ENCODE measurements around the gene ASF1B. TPM values are rescaled to one million over a fixed set of nuclear protein-coding genes. Genes with fewer than 3 reads are reported as not detected.

The ASF1B gene
- total RNA-seq, 1 experiment from 2014 or later: 63.3 TPM

Other genes with a start within 250 kb of the ASF1B start
- 5.1 and 8.4 TPM in 2 replicates for gene BRME1, start 230.5 kb downstream of the ASF1B start, total RNA-seq (2014; rRNA removed; shearing (Covaris generic); ENCODE audit: low replicate concordance)
- 26.2 and 27.3 TPM in 2 replicates for gene CC2D1A, start 230.4 kb downstream of the ASF1B start, total RNA-seq (2014; rRNA removed; shearing (Covaris generic); ENCODE audit: low replicate concordance)
- not detected in 2 replicates for gene PODNL1, start 198.2 kb downstream of the ASF1B start, total RNA-seq (2014; rRNA removed; shearing (Covaris generic); ENCODE audit: low replicate concordance)
- gene DCAF15, start 184.1 kb downstream of the ASF1B start, total RNA-seq (2014; rRNA removed; shearing (Covaris generic); ENCODE audit: low replicate concordance): 13.8 and 22.9 TPM in 2 replicates
- 0.86 and 3.3 TPM in 2 replicates for gene RFX1, start 130.3 kb downstream of the ASF1B start, total RNA-seq (2014; rRNA removed; shearing (Covaris generic); ENCODE audit: low replicate concordance)
- not detected in 2 replicates for gene RLN3, start 108.4 kb downstream of the ASF1B start, total RNA-seq (2014; rRNA removed; shearing (Covaris generic); ENCODE audit: low replicate concordance)
- 3.3 and 8.4 TPM in 2 replicates for gene IL27RA, start 104.8 kb downstream of the ASF1B start, total RNA-seq (2014; rRNA removed; shearing (Covaris generic); ENCODE audit: low replicate concordance)
- gene PALM3, start 74.5 kb downstream of the ASF1B start, total RNA-seq (2014; rRNA removed; shearing (Covaris generic); ENCODE audit: low replicate concordance): not detected in 2 replicates
- 1.6 and 2.3 TPM in 2 replicates for gene MISP3, start 63.8 kb downstream of the ASF1B start, total RNA-seq (2014; rRNA removed; shearing (Covaris generic); ENCODE audit: low replicate concordance)
- gene C19orf67, start 50.8 kb downstream of the ASF1B start, total RNA-seq (2014; rRNA removed; shearing (Covaris generic); ENCODE audit: low replicate concordance): not detected in 2 replicates
- gene SAMD1, start 45.8 kb downstream of the ASF1B start, total RNA-seq (2014; rRNA removed; shearing (Covaris generic); ENCODE audit: low replicate concordance): 41.9 and 99.7 TPM in 2 replicates
- 22.7 and 48.4 TPM in 2 replicates for gene PRKACA, start 18.8 kb downstream of the ASF1B start, total RNA-seq (2014; rRNA removed; shearing (Covaris generic); ENCODE audit: low replicate concordance)
- 2.8 and 9.7 TPM in 2 replicates for gene ADGRL1, start 69.6 kb upstream of the ASF1B start, total RNA-seq (2014; rRNA removed; shearing (Covaris generic); ENCODE audit: low replicate concordance)
- 37.5 and 56.7 TPM in 2 replicates for gene ADGRE5, start 244.9 kb upstream of the ASF1B start, total RNA-seq (2014; rRNA removed; shearing (Covaris generic); ENCODE audit: low replicate concordance)

All from MG63 (cell line).